Ascending aorta (tissue), 2 donors: ENCODE measurements around the gene USP36. TPM values are rescaled to one million over a fixed set of nuclear protein-coding genes. Genes with fewer than 3 reads are reported as not detected.

Experiments used
- DNase-seq, 2 donors: peaks; one replicate each; pipeline ENCODE4 v3.0.0-alpha.2; 2019; ENCODE audit warnings: low spot score in 2 of 2
- H3K27ac ChIP-seq, 2 donors: fragments of 200-600 bp; sonication (generic); one replicate each; pipeline ENCODE4 v1.5.1; 2016 to 2017; ENCODE audit warnings: mild to moderate bottlenecking in 1 of 2
- H3K27me3 ChIP-seq: fragments of 200-600 bp; sonication (generic); one replicate; pipeline ENCODE4 v1.5.1; 2017
- H3K36me3 ChIP-seq, 2 donors: fragments of 200-600 bp; sonication (generic); one replicate each; pipeline ENCODE4 v1.5.1; 2016
- H3K4me1 ChIP-seq, 2 donors: fragments of 200-600 bp; sonication (generic); one replicate each; pipeline ENCODE4 v1.5.1; 2016 to 2017; ENCODE audit warnings: mild to moderate bottlenecking in 1 of 2
- H3K4me3 ChIP-seq, 2 donors: fragments of 200-600 bp; sonication (generic); one replicate each; pipeline ENCODE4 v1.5.1; 2016 to 2017; ENCODE audit warnings: mild to moderate bottlenecking in 1 of 2
- H3K9me3 ChIP-seq, 2 donors: fragments of 200-600 bp; sonication (generic); one replicate each; pipeline ENCODE4 v1.5.1; 2016
- CTCF ChIP-seq, 3 experiments: fragments of 200-600 bp in 2 of 3; fragments of 450-650 bp in 1 of 3; sonication (generic) in 2 of 3; IDR thresholded peaks; one replicate each; pipeline ENCODE4 v1.5.1; 2016 to 2019; ENCODE audit warnings: antibody characterized with exemption in 3 of 3, mild to moderate bottlenecking in 1 of 3, moderate library complexity in 1 of 3
- intact Hi-C: fragments of 100-400 bp; cut with DNase I; formaldehyde crosslinking; loops from one replicate; pipeline ENCODE4 v1.15.1; 2023
- total RNA-seq: library from RNA; depleted of rRNA; stranded (reverse); fragments of >200 nt; gene quantifications from one replicate; pipeline ENCODE4 v1.1.0, GENCODE V29; 2016

USP36 gene
- total RNA-seq, 1 donor from 2014 or later, result 111 TPM

GRCh38 chr17:78849026-78849425 is 8.4 kb upstream of the USP36 start:
- Histone ChIP-seq H3K36me3 (peaks cover 18 to 19% of the 10 kb centered on the region in 2 donors), H3K9me3 (no peaks in the 10 kb centered on the region), H3K27me3 (no peaks in the 10 kb centered on the region), H3K4me3 (no peak overlapping the region), H3K27ac (no peak overlapping the region), H3K4me1 (no peaks in the 10 kb centered on the region)
- intact Hi-C loops, result no loop called here
- DNase-seq, result no peak
- no peak for TF ChIP-seq CTCF (IDR thresholded peaks at IDR 0.05)

GRCh38 chr17:78847052-78847451 is 6.4 kb upstream of the USP36 start:
- Histone ChIP-seq H3K27ac (no peak overlapping the region), H3K27me3 (no peaks in the 10 kb centered on the region), H3K36me3 (peaks cover 3 to 4% of the 10 kb centered on the region in 2 donors), H3K9me3 (no peaks in the 10 kb centered on the region), H3K4me1 (no peaks in the 10 kb centered on the region), H3K4me3 (no peak overlapping the region)
- no peak for TF ChIP-seq CTCF (IDR thresholded peaks at IDR 0.05)
- intact Hi-C loops, result no loop called here
- DNase-seq, result no peak

- Histone ChIP-seq H3K4me1 (peaks cover 0 to 4% of the 10 kb centered on the region in 2 donors), H3K27ac (no peak overlapping the region), H3K9me3 (no peaks in the 10 kb centered on the region), H3K4me3 (no peak overlapping the region), H3K36me3 (no peaks in the 10 kb centered on the region), H3K27me3 (no peaks in the 10 kb centered on the region)
- intact Hi-C loops, result no loop called here
- TF ChIP-seq CTCF (IDR thresholded peaks at IDR 0.05), result no peak
- no peak for DNase-seq
These were observed 3.8 kb upstream of the USP36 start for GRCh38 chr17:78844301-78845005.

- intact Hi-C loops, result no loop called here
- Histone ChIP-seq H3K4me1 (peaks cover 0 to 11% of the 10 kb centered on the region in 2 donors), H3K36me3 (peaks cover under 1% of the 10 kb centered on the region in 2 donors), H3K9me3 (no peaks in the 10 kb centered on the region), H3K27ac (no peak overlapping the region), H3K27me3 (no peaks in the 10 kb centered on the region), H3K4me3 (no peak overlapping the region)
- peak in 1 of 3 experiments; percentile 40 for TF ChIP-seq CTCF (IDR thresholded peaks at IDR 0.05)
- no peak for DNase-seq
These were observed 2.4 kb upstream of the USP36 start for GRCh38 chr17:78842881-78843565.

- Histone ChIP-seq H3K36me3 (peaks cover 19 to 25% of the 10 kb centered on the region in 2 donors), H3K4me3 (peak overlapping the region; percentile 87 to 92), H3K27ac (peak overlapping the region; percentile 99), H3K9me3 (no peaks in the 10 kb centered on the region), H3K27me3 (no peaks in the 10 kb centered on the region), H3K4me1 (peaks cover 0 to 11% of the 10 kb centered on the region in 2 donors)
- intact Hi-C loops, result loop anchor here (1.0 to 2.0 kb wide), 4 partner anchors 43 to 130 kb away; partner anchors contain the start of gene TIMP2
- no peak for DNase-seq
- TF ChIP-seq CTCF (IDR thresholded peaks at IDR 0.05), result no peak
These were observed 159 bp downstream of the USP36 start for GRCh38 chr17:78840530-78840779.
